Smooth muscle cell (in vitro differentiated cells): Measurements from ENCODE around the gene KCNQ1. TPM values are rescaled to one million over a fixed set of nuclear protein-coding genes. Genes with fewer than 3 reads are reported as not detected.

Experiments used
- DNase-seq: peaks from one replicate; lab custom pipeline; 2025; ENCODE audit not compliant: unreplicated experiment; lab: John Stamatoyannopoulos, UW
- H2AFZ ChIP-seq: fragments of 200-600 bp; sonication (generic); 2 replicates; pipeline ENCODE4 v1.6.0; 2016; ENCODE audit warnings: antibody characterized with exemption, low read depth, mild to moderate bottlenecking
- H3F3A ChIP-seq: fragments of 200-600 bp; sonication (generic); 2 replicates; pipeline ENCODE4 v1.6.0; 2017; ENCODE audit warnings: antibody characterized with exemption, low read depth
- H3K27ac ChIP-seq: fragments of 200-600 bp; sonication (generic); 2 replicates; pipeline ENCODE4 v1.5.1; 2016; ENCODE audit warnings: low read depth, mild to moderate bottlenecking
- H3K27me3 ChIP-seq: fragments of 200-600 bp; sonication (generic); 2 replicates; pipeline ENCODE4 v1.6.1; 2016; ENCODE audit warnings: low read depth, mild to moderate bottlenecking
- H3K36me3 ChIP-seq: fragments of 200-600 bp; sonication (generic); 2 replicates; pipeline ENCODE4 v1.5.1; 2016; ENCODE audit warnings: low read depth
- H3K4me1 ChIP-seq: fragments of 200-600 bp; sonication (generic); 2 replicates; pipeline ENCODE4 v1.5.1; 2016; ENCODE audit warnings: low read depth
- H3K4me2 ChIP-seq: fragments of 200-600 bp; sonication (generic); 2 replicates; pipeline ENCODE4 v1.6.0; 2016; ENCODE audit warnings: mild to moderate bottlenecking
- H3K4me3 ChIP-seq: fragments of 200-600 bp; sonication (generic); 2 replicates; pipeline ENCODE4 v1.5.1; 2016; ENCODE audit warnings: mild to moderate bottlenecking
- H3K79me2 ChIP-seq: fragments of 200-600 bp; sonication (generic); 2 replicates; pipeline ENCODE4 v1.6.0; 2016; ENCODE audit warnings: low read depth, mild to moderate bottlenecking
- H3K9ac ChIP-seq: fragments of 200-600 bp; sonication (generic); 2 replicates; pipeline ENCODE4 v1.6.0; 2016; ENCODE audit warnings: low read depth
- H3K9me3 ChIP-seq: fragments of 200-600 bp; sonication (generic); replicated peaks from 2 replicates; pipeline ENCODE4 v1.5.1; 2016; ENCODE audit warnings: low read depth
- H4K20me1 ChIP-seq: fragments of 200-600 bp; sonication (generic); 2 replicates; pipeline ENCODE4 v1.6.0; 2016; ENCODE audit warnings: low read depth
- CTCF ChIP-seq: fragments of 200-600 bp; sonication (generic); IDR thresholded peaks from 2 replicates; pipeline ENCODE4 v1.5.1; 2017; ENCODE audit warnings: borderline replicate concordance, mild to moderate bottlenecking, antibody characterized with exemption; ENCODE audit not compliant: insufficient read depth, poor library complexity, severe bottlenecking
- WGBS: methylation state at CpG from one replicate; pipeline ENCODE4 v1.1.7; 2016; ENCODE audit warnings: low lambda C conversion rate; 5-methylcytosine and 5-hydroxymethylcytosine counted together
- polyA plus RNA-seq: library from polyadenylated mRNA; unstranded; fragments of >200 nt; fragmentation: Nextera tagmentation; extraction: Ambion mirVana; gene quantifications from 2 replicates; pipeline ENCODE4 v1.2.1, GENCODE V29; 2016
- total RNA-seq: library from RNA; depleted of rRNA; stranded (reverse); fragments of >200 nt; gene quantifications from 2 replicates; pipeline ENCODE4 v1.2.3, GENCODE V29; 2014

The KCNQ1 gene
- total and polyA plus RNA-seq, 2 experiments from 2014 or later: 1.3 to 2.3 TPM

GRCh38 chr11:2769409-2770095 is 324.7 kb downstream of the KCNQ1 start:
- Histone ChIP-seq H4K20me1 (no peaks in the 10 kb centered on the region), H3K36me3 (no peaks in the 10 kb centered on the region), H3K27me3 (no peaks in the 10 kb centered on the region), H3K9me3 (no peaks in the 10 kb centered on the region), H2AFZ (no peak overlapping the region), H3K4me1 (no peaks in the 10 kb centered on the region), H3K79me2 (no peaks in the 10 kb centered on the region), H3K9ac (peak overlapping the region; percentile 78), H3K4me2 (peak overlapping the region; percentile 66), H3K4me3 (no peak overlapping the region), H3K27ac (peak overlapping the region; percentile 77), H3F3A (no peaks in the 10 kb centered on the region)
- DNase-seq: no peak
- TF ChIP-seq CTCF: no peak
- WGBS: 80% methylated on average over 14 of the region's 14 CpGs

GRCh38 chr11:2770096-2770751 is 325.4 kb downstream of the KCNQ1 start:
- H2AFZ ChIP-seq: no peak overlapping the region
- 95% methylated on average over 13 of the region's 13 CpGs for WGBS
- H3K9ac ChIP-seq: peak overlapping the region; percentile 78
- H3K4me3 ChIP-seq: no peak overlapping the region
- no peaks in the 10 kb centered on the region for H4K20me1 ChIP-seq
- no peak for TF ChIP-seq CTCF
- no peaks in the 10 kb centered on the region for H3K36me3 ChIP-seq
- H3K27me3 ChIP-seq: no peaks in the 10 kb centered on the region
- no peak overlapping the region for H3K4me2 ChIP-seq
- H3K79me2 ChIP-seq: no peaks in the 10 kb centered on the region
- no peaks in the 10 kb centered on the region for H3K4me1 ChIP-seq
- peak overlapping the region; percentile 77 for H3K27ac ChIP-seq
- DNase-seq: no peak
- H3F3A ChIP-seq: no peaks in the 10 kb centered on the region
- no peaks in the 10 kb centered on the region for H3K9me3 ChIP-seq

- Histone ChIP-seq H3K9ac (peak overlapping the region; percentile 78), H3K27ac (peak overlapping the region; percentile 77), H3K9me3 (no peaks in the 10 kb centered on the region), H3K79me2 (no peaks in the 10 kb centered on the region), H2AFZ (no peak overlapping the region), H3K4me3 (no peak overlapping the region), H3K4me2 (no peak overlapping the region), H3K36me3 (no peaks in the 10 kb centered on the region), H3F3A (no peaks in the 10 kb centered on the region), H4K20me1 (no peaks in the 10 kb centered on the region), H3K4me1 (no peaks in the 10 kb centered on the region), H3K27me3 (no peaks in the 10 kb centered on the region)
- WGBS: 84% methylated on average over 9 of the region's 9 CpGs
- TF ChIP-seq CTCF: no peak
- DNase-seq: no peak
These were observed 326.0 kb downstream of the KCNQ1 start for GRCh38 chr11:2770761-2771301.
